HG02884 (cell line): ENCODE results near the gene RFPL1.
"Not testable (repeated sequence)": the region's sequence is repeated elsewhere in the genome, so short reads cannot be mapped to it uniquely, and the experiment has no call there.

Source experiments
- ATAC-seq: cut with Tn5 transposase; IDR thresholded peaks from one replicate; pipeline ENCODE4 v1.9.1; 2021; ENCODE audit warnings: mild to moderate bottlenecking, moderate library complexity; ENCODE audit not compliant: unreplicated experiment

Gene RFPL1

GRCh38 chr22:29438283-29438682, at the start of gene RFPL1:
TSS of gene RFPL1 (plus strand) at chr22:29438583.
- not testable (repeated sequence) for ATAC-seq

DNA sequence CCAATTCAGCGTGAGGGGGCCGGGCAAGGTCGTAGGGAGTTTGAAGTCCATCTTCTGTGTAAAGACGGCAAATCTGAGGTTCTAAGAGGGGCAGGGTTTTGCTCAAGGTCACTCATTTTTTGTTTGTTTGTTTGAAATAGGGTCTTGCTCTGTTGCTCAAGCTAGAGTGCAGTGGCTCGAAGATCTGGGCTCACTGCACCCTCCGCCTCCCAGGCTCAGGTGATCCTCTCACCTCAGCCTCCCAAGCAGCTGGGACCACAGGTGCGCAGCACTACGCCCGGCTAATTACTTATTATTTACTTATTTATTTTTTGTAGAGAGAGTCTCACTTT, 49.7 kb upstream of the RFPL1 start:
- ATAC-seq = no peak

DNA sequence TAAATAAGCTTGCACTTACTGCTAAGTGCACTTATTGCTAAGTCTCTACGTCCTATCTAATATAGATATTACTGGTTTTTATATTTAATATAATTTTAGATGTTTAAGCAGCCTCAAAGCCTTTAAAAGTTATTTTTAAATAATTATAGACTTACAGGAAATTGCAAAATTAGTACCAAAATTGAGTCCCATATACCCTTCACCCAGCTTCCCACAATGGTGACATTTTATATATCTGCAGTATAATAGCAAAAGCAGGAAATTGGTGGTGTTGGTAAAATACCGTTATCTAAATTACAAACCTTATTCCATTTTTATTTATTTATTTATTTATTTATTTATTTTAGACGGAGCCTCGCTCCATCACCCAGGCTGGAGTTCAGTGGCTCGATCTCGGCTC, 48.1 kb upstream of the RFPL1 start:
- ATAC-seq = no peak

DNA sequence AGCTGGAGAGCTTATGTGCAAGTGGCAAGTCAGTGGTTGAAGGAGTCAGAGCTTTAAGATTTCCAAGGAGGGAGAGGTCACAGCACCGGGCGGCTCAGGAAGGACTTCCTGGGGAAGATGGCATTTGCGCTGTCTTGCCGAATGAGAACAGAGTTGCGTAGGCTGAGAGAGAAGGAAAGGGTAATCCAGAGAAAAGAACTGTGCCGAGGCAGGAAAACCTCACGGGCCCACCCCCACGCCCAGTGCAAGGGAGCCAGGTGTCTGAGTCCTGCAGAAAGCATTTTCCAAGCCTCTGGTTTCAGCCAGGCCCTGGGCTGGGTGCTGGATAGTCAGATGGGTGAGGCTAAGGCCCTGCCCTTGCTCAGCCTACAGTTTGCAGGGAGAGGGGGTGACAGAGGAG, 46.8 kb upstream of the RFPL1 start:
- ATAC-seq = no peak

DNA sequence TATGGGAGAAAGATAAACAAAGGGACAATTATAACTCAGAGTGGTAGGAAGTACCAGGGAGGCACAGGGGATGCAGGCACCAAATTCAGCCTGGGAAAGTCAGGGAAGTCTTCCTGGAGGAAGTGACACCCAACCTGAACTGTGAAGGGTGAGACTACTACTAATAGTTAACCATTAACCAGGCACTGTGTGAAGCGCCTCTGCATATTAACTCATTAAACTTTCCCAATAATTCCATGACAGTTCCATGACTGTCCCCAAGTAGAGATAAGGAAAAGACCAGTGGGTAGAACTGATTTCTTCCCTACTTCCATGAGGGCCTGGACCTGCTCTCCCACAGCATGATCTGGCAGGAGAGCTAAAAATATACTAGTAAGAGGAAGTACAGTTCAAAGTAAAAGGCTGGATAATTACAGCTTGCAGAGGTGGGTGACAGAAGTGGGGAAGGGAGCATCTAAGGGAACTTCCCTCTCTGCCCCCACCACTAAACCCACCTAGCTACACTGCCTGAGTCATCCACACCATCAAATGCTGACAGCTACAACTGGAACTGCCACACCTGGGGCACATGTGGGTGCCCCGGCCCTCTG, 45.3 kb upstream of the RFPL1 start:
- no peak for ATAC-seq

- ATAC-seq = no peak
Measured at GRCh38 chr22:29394931-29395581, 43.3 kb upstream of the RFPL1 start.

- no peak for ATAC-seq
Measured at GRCh38 chr22:29396126-29396525, 42.3 kb upstream of the RFPL1 start.

DNA sequence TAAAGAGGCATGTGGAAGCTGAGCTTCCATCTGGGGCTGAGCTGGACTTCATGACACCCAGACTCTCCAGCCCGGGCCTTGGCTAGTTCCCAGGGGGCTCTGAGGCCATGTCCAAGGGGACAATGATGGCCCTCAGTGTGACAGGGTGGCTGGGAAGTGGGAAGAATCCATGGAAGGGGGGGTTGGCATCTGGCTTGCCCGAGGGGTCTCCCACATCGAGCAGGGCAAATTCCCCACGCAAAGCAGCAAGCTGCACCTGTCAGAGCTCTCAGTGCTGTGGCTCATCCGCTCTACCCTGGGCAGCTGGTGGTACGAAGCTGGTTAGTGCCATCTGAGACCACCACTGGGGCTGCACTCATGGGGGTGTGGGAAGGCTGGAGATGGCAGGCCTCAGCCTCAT, 40.6 kb upstream of the RFPL1 start:
- no peak for ATAC-seq

- no peak for ATAC-seq
Measured at GRCh38 chr22:29400576-29400975, 37.8 kb upstream of the RFPL1 start.

DNA sequence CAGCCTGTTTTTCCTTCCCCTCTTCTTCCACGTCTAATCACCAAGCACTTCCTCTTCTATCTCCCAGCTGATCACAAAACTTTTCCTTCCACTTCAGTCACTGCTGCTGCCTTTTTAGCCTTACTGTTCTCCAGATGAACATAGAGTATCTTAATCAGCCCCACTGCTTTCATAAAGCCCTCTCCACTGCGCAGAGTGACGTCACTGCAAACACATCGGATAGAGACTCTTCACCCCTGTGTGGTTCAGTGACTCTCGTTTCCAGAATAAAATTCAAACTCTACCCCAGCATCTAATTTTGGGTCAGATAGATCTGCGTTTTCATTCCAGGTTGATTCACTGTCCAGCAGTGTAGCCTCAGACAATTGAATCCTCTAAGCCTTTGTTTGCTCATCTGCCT, 36.8 kb upstream of the RFPL1 start:
- not testable (repeated sequence) for ATAC-seq

DNA sequence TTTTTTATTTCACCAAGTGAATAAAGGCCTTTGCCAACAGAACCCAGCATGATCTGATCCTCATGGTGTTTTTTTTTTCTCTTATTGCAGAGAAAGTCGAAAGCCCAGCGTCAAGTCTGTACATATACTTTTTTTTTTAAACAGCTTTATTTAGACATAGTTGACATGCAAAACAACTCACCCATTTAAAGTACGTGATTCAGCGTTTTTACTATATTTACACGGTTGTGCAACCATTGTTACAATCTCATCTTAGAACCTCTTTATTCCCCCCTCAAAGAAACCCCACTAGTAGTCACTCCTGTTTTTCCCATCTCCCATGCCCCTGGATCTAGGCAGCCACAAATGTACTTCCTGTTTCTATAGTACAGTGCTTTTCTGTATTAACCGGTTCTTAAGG, 29.4 kb upstream of the RFPL1 start:
- ATAC-seq = no peak

DNA sequence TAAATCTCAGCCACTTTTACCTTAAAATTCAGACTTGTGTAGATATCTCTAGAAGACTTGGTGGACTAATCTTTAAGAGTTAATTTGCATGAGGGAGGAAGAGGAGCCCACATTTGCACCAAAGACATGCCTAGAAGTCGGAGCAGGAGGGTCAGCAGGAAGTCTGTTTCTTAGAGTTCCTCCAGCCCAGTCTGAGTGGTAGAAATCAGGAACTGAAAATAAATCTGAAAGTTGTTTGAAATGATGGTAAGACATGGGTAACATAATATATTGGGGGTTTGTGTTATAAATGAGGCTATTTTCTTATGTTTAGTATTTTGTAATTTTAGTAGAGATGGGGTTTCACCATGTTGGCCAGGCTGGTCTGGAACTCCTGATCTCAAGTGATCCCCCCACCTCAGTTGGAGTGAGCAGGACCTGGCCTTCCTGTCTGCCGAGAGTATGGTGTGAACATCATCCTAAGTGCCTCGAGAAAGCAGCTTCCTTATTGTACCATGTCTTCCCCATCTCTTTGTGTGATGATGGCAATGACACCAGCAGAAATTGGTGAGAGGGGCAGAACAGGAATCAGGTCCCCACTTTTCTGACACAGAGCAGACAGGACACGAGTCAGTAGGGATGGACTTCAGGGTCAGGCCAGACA, 26.7 kb upstream of the RFPL1 start:
- ATAC-seq = peak; percentile 60

- not testable (repeated sequence) for ATAC-seq
Measured at GRCh38 chr22:29412772-29413171, 25.6 kb upstream of the RFPL1 start.

GRCh38 chr22:29414951-29415591, 23.3 kb upstream of the RFPL1 start:
- ATAC-seq = not testable (repeated sequence)

- not testable (repeated sequence) for ATAC-seq
Measured at GRCh38 chr22:29418704-29419103, 19.7 kb upstream of the RFPL1 start.

DNA sequence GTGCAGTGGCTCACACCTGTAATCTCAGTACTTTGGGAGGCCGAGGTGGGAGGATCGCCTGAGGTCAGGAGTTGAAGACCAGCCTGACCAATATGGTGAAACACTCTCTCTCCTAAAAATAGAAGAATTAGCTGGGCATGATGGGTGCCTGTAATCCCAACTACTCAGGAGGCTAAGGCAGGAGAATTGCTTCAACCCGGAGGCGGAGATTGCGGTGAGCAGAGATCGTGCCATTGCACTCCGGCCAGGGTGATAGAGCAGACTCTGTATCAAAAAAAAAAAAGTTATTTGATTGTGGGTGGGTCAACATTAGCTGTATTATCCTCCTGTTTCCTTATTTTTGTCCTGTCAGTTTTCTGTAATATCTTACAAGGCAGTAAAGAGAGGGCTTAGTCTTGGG, 11.9 kb upstream of the RFPL1 start:
- ATAC-seq = no peak

GRCh38 chr22:29427176-29427760, 11.1 kb upstream of the RFPL1 start:
- no peak for ATAC-seq

- ATAC-seq = no peak
Measured at GRCh38 chr22:29431986-29432385, 6.4 kb upstream of the RFPL1 start.

DNA sequence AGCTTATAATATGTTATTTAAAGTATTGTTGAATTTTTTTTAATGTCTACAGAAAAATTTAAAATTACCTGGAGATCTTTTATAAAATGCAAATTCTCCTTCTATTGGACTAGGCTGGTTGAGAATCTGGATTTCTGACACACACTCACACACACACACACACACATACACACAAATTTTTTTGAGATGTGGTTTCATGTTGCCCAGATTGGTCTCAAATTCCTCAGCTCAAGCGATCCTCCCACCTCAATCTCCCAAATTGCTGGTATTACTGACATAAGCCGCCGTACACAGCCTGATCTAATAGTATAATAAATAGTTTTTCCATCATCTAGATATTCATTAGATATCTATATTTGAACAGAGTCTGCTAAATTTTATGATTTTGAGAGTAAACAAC, 4.5 kb upstream of the RFPL1 start:
- ATAC-seq = no peak

DNA sequence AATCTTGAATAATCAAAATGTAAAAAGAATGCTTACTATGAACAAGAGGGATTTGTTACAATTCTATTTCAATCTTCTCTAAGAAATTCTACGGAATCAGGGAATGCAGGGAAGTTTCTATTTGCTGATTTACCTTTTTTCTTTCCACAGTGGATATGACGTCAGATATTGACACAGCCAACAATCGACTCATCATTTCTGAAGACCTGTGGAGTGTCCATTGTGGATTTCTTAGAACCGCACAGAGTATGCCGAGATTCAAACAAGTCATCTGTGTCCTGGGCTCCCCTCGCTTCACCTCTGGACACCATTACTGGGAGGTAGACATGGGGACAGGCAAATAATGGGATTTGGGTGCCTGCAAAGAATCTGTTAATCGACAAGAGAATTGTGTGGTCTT, 4.1 kb upstream of the RFPL1 start:
- ATAC-seq = no peak

- ATAC-seq = no peak
Measured at GRCh38 chr22:29435236-29436136, 2.9 kb upstream of the RFPL1 start.
